HepG2 (cell line): ENCODE results near the gene RGS13. TPM values are rescaled to one million over a fixed set of nuclear protein-coding genes. Genes with fewer than 3 reads are reported as not detected.

Experiments
- ATAC-seq: fragments of 200-7000 bp; cut with Tn5 transposase; 3 replicates; pipeline ENCODE4 v1.9.1; 2020; ENCODE audit warnings: mild to moderate bottlenecking, moderate library complexity
- BruUV-seq: library from RNA; stranded (reverse); fragments of 400-500 nt; replicated peaks from 2 replicates; lab custom pipeline; 2021; lab: Mats Ljungman, UMichigan
- CTCF ChIA-PET: fragments of 300-600 bp; formaldehyde crosslinking; extraction: SDS; loops from one replicate; lab custom pipeline; 2021; ENCODE audit warnings: low total read pairs, inconsistent platforms, low intra/inter-chr PET ratio; lab: Yijun Ruan, JAX
- POLR2A ChIA-PET: fragments of 350-600 bp; sonication (Branson Sonifier 250); formaldehyde crosslinking; loops from one replicate; lab custom pipeline; 2020; ENCODE audit warnings: antibody characterized with exemption, inconsistent platforms; lab: Yijun Ruan, JAX
- DNase-seq: peaks from one replicate; pipeline ENCODE4 v3.0.0-alpha.2; 2015; ENCODE audit warnings: low spot score
- FAIRE-seq: peaks from 3 replicates; lab custom pipeline; 2011; peaks lifted over from hg19 to GRCh38; lab: Jason Lieb, UNC
- H2AFZ ChIP-seq: one replicate; pipeline ENCODE4 v1.6.1; 2011; ENCODE audit warnings: low read length, inconsistent platforms
- H3K27ac ChIP-seq: fragments of 300-600 bp; 3 replicates; pipeline ENCODE4 v1.8.0; 2011; ENCODE audit warnings: mixed run types, mild to moderate bottlenecking, mixed read lengths, low read length, inconsistent platforms; ENCODE audit not compliant: insufficient read depth; ENCODE audit errors: extremely low read length
- H3K27me3 ChIP-seq, 2 experiments: fragments of 200-600 bp in 1 of 2; 2 replicates in 1 of 2; 3 replicates in 1 of 2; pipeline versions ENCODE4 v1.6.0 to v1.8.0; 2011; ENCODE audit warnings: low read length in 2 of 2, mild to moderate bottlenecking in 2 of 2, moderate library complexity in 2 of 2, inconsistent platforms in 1 of 2; ENCODE audit not compliant: insufficient read depth in 2 of 2, control insufficient read depth in 1 of 2
- H3K36me3 ChIP-seq, 2 experiments: fragments of 200-600 bp in 1 of 2; replicated peaks in 1 of 2; 2 replicates in 1 of 2; 3 replicates in 1 of 2; pipeline versions ENCODE4 v1.5.1 to v1.8.0; 2011; ENCODE audit warnings: low read length in 2 of 2, inconsistent platforms in 1 of 2; ENCODE audit not compliant: insufficient read depth in 2 of 2, control insufficient read depth in 1 of 2
- H3K4me1 ChIP-seq: 2 replicates; pipeline ENCODE4 v1.5.1; 2012; ENCODE audit warnings: low read length, inconsistent platforms; ENCODE audit not compliant: insufficient read depth
- H3K4me2 ChIP-seq: 2 replicates; pipeline ENCODE4 v1.6.0; 2011; ENCODE audit warnings: low read depth, low read length, inconsistent platforms
- H3K4me3 ChIP-seq, 3 experiments: fragments of 200-600 bp in 1 of 3; sonication (generic), shearing (Covaris generic) in 1 of 3; replicated peaks in 1 of 3; 2 replicates each; pipeline ENCODE4 v1.5.1; 2011 to 2016; ENCODE audit warnings: low read length in 3 of 3, inconsistent platforms in 2 of 3, low read depth in 2 of 3, mild to moderate bottlenecking in 2 of 3, control low read depth in 1 of 3, mixed read lengths in 1 of 3; ENCODE audit not compliant: insufficient read depth in 1 of 3
- H3K79me2 ChIP-seq: one replicate; pipeline ENCODE4 v1.6.1; 2011; ENCODE audit warnings: low read length, inconsistent platforms; ENCODE audit not compliant: insufficient read depth
- H3K9ac ChIP-seq: 2 replicates; pipeline ENCODE4 v1.6.0; 2011; ENCODE audit warnings: mild to moderate bottlenecking, low read depth, low read length, inconsistent platforms; ENCODE audit not compliant: insufficient read depth
- H3K9me3 ChIP-seq: 2 replicates; pipeline ENCODE4 v1.5.1; 2012; ENCODE audit warnings: mild to moderate bottlenecking, low read length
- H4K20me1 ChIP-seq: 2 replicates; pipeline ENCODE4 v1.6.0; 2011; ENCODE audit warnings: inconsistent platforms, mild to moderate bottlenecking, low read length, moderate library complexity; ENCODE audit not compliant: insufficient read depth
- DZIP1 ChIP-seq: sonication (generic); formaldehyde crosslinking; IDR thresholded peaks from 2 replicates; pipeline ENCODE4 v1.5.0; 2020; ENCODE audit warnings: mild to moderate bottlenecking, missing genetic modification reagents
- MAFK ChIP-seq, 2 experiments: IDR thresholded peaks in 1 of 2; conservative IDR thresholded peaks in 1 of 2; 2 replicates each; pipeline ENCODE4 v1.6.1; 2011; ENCODE audit warnings: improper control_type of control experiment in 2 of 2, low read length in 2 of 2
- SOX13 ChIP-seq, 3 experiments: fragments of 450-650 bp in 1 of 3; sonication (generic) in 1 of 3; formaldehyde crosslinking in 1 of 3; IDR thresholded peaks in 2 of 3; conservative IDR thresholded peaks in 1 of 3; 2 replicates each; pipeline versions ENCODE4 v1.5.0 to v1.6.1; 2016 to 2020; ENCODE audit warnings: antibody characterized with exemption in 1 of 3, mild to moderate bottlenecking in 1 of 3, missing compliant biosample characterization in 1 of 3, missing genetic modification reagents in 1 of 3, moderate library complexity in 1 of 3
- SOX5 ChIP-seq: IDR thresholded peaks from 2 replicates; pipeline ENCODE4 v1.6.1; 2016; ENCODE audit warnings: borderline replicate concordance
- TCF7 ChIP-seq: sonication (generic); IDR thresholded peaks from 2 replicates; pipeline ENCODE4 v1.6.1; 2016; ENCODE audit warnings: antibody characterized with exemption, low read depth
- ZNF331 ChIP-seq: sonication (generic); formaldehyde crosslinking; IDR thresholded peaks from 2 replicates; pipeline ENCODE4 v1.4.0; 2020; ENCODE audit warnings: missing genetic modification reagents
- ZNF891 ChIP-seq: sonication (generic); formaldehyde crosslinking; IDR thresholded peaks from 2 replicates; pipeline ENCODE4 v1.5.0; 2020; ENCODE audit warnings: mild to moderate bottlenecking, missing genetic modification reagents
- ZZZ3 ChIP-seq: sonication (generic); formaldehyde crosslinking; IDR thresholded peaks from 2 replicates; pipeline ENCODE4 v1.4.0; 2020; ENCODE audit warnings: missing genetic modification reagents, mild to moderate bottlenecking, borderline replicate concordance
- WGBS: methylation state at CpG from one replicate; pipeline ENCODE4 v1.1.6; 2017; ENCODE audit warnings: low lambda C conversion rate; 5-methylcytosine and 5-hydroxymethylcytosine counted together
- in situ Hi-C: cut with HindIII; loops from 2 replicates; pipeline ENCODE4 v1.10.0; 2017; ENCODE audit warnings: low pct_unique_long_range_greater_than_20kb; ENCODE audit not compliant: extremely low pct_ligation_motif_present
- intact Hi-C: fragments of 100-400 bp; cut with micrococcal nuclease; formaldehyde crosslinking; loops from one replicate; pipeline ENCODE4 v1.10.0; 2022; ENCODE audit not compliant: unreplicated experiment
- polyA plus RNA-seq, 8 experiments: library from polyadenylated mRNA; depleted of rRNA in 3 of 8; stranded (reverse) in 7 of 8; unstranded in 1 of 8; fragments of >200 nt; fragmentation: Illumina TruSeq in 4 of 8; extraction: Trizol in 4 of 8; gene quantifications; 2 replicates each; pipeline versions ENCODE4 v1.2.1 to v1.2.3, GENCODE V29; 2011 to 2016; ENCODE audit warnings: low read depth in 4 of 8, missing spikeins in 1 of 8, mixed read lengths in 1 of 8; ENCODE audit not compliant: insufficient read depth in 1 of 8
- total RNA-seq, 5 experiments: library from RNA; depleted of rRNA; stranded (reverse); fragments of >200 nt; fragmentation: Illumina TruSeq; extraction: Trizol; gene quantifications; 2 replicates each; pipeline ENCODE4 v1.2.3, GENCODE V29; 2016; ENCODE audit warnings: low read depth in 1 of 5

The RGS13 gene
- total and polyA plus RNA-seq, 2 of the 13 experiments (the other 11 are each of a cell fraction or from before 2014, with no cell fraction given): not detected

- Histone ChIP-seq H3K4me3 (no peak overlapping the region), H3K4me1 (peaks cover 32% of the 10 kb centered on the region), H3K9ac (no peak overlapping the region), H3K27ac (no peak overlapping the region), H4K20me1 (no peaks in the 10 kb centered on the region), H2AFZ (no peak overlapping the region), H3K4me2 (peak overlapping the region; percentile 14), H3K9me3 (no peaks in the 10 kb centered on the region), H3K79me2 (no peaks in the 10 kb centered on the region), H3K27me3 (no peaks in the 10 kb centered on the region), H3K36me3 (no peaks in the 10 kb centered on the region)
- intact Hi-C loops (no loop called here), in situ Hi-C loops (no loop called here)
- ChIA-PET POLR2A (no interaction called here), CTCF (no interaction called here)
- BruUV-seq: no TSS peak
- ATAC-seq (peak; percentile 65; the same call in 2 of the 3 replicates), DNase-seq (peak; percentile 7), FAIRE-seq (no peak)
- WGBS: 19% methylated on average over 6 of the region's 6 CpGs
- TF ChIP-seq SOX13 (IDR thresholded peaks at IDR 0.05) (no peak), SOX13 (CRISPR knock-in tag; conservative IDR thresholded peaks at IDR 0.05 in 1 of 2, IDR thresholded peaks at IDR 0.05 in 1 of 2) (peak in 1 of 2 experiments; percentile 44; a peak in 2 of 4 replicates), MAFK (conservative IDR thresholded peaks at IDR 0.05 in 1 of 2, IDR thresholded peaks at IDR 0.05 in 1 of 2; ENCODE audit: low read length in 2 of 2) (peak in 1 of 2 experiments; percentile 29; a peak in 1 of 4 replicates), ZNF891 (CRISPR knock-in tag) (no peak), ZZZ3 (no peak), ZNF331 (CRISPR knock-in tag) (no peak), DZIP1 (CRISPR knock-in tag) (no peak), TCF7 (peak; percentile 21; the same call in 1 of the 2 replicates), SOX5 (CRISPR knock-in tag) (peak; percentile 11; the same call in 1 of the 2 replicates)
These were observed 3.1 kb upstream of the RGS13 start for GRCh38 chr1:192632641-192633532.
